Heart left ventricle (tissue), 13 donors: ENCODE measurements around the gene GPR183.

ENCODE experiments used
- CTCF ChIP-seq, 12 donors: fragments of 200-600 bp; sonication (generic) in 4 of 12; IDR thresholded peaks; one replicate each; pipeline versions ENCODE4 v1.5.0 to v1.8.0; 2018 to 2022; ENCODE audit warnings: antibody characterized with exemption in 12 of 12, mild to moderate bottlenecking in 5 of 12
- POLR2A ChIP-seq, 2 donors: fragments of 450-650 bp; IDR thresholded peaks; one replicate each; pipeline ENCODE4 v1.6.1; 2017; ENCODE audit warnings: antibody characterized with exemption in 2 of 2, mild to moderate bottlenecking in 2 of 2, moderate library complexity in 2 of 2
- donor health status: ischemic (EF 13 %, LVEDD 7.1; RV severe dilation, severe dysfunction).
- donor health status: DM: no; HTN: yes; CAD: no.
- donor health status: DM: no; HTN: no; CAD: no.
- donor health status: ischemic (EF 25% LVEDD 6.9; RV normal size, moderate dysfunction).
- donor health status: ischemic (EF 25% LVEDD 5.7; RV mildly dilated, moderate dysfunction).
- donor health status: ischemic (EF 35%, LVEDD 5.7; RV mildly dilated, moderate dysfunction).
- donor health status: nonischemic (EF 11% LVEDD 7.7; RV severe dilation, severe dysfunction).
- donor health status: DM: yes; HTN: yes; CAD: no.
- donor health status: PGD.
- donor health status: ischemic (EF 29% LVEDD 5.4; RV normal size, mild dysfunction).
- donor health status: nonischemic (EF 23%, LVEDD 6.1; RV moderate dilation, normal function).

GRCh38 chr13:99339230-99339721 is 32.1 kb upstream of the GPR183 start:
- TF ChIP-seq CTCF (IDR thresholded peaks at IDR 0.05) (no peak), POLR2A (IDR thresholded peaks at IDR 0.05) (no peak)
